ENCODE measurements around the gene GCGR. TPM values are rescaled to one million over a fixed set of nuclear protein-coding genes. Genes with fewer than 3 reads are reported as not detected.

The GCGR gene
- total RNA-seq, 4 donors from 2014 or later, result not detected

DNA sequence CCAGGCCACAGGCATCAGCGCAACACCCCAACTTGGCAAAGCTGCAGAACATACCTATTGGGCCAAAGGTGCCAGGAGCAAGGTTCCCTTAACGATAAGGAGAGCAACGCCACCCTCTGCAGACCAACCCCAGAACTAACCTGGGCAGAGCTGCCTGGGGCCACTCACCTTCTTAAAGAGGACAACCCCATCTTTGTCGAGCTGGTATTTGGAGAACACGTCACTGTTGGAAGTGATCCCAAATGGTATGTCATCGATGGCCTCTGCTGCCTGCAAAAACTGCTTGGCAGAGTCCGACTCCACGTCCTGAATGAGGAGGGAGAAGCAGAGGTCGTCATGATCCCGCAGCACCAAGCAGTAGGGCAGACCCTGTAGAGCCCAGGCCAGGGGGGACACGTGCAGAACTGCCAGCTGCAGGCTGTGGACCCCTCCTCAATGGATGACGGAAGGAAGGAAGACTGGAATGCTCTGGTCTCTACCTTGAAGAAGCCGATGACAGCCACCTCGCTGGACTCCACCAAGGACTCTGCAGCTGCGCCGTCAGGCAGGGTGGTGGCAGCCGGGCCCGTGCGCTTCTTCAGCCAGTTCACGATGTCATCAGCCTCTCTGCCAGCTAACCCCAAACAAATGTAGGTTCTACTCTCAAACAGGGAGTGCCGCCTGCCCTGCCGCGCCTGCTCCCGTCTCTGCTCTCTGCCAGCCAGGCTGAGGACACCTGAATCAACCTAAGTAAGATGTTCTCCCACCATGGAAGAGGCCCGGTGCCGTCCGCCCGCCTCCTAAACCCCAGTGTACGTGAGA, 51.2 kb downstream of the GCGR start:
- no peak overlapping the region for H3K4me3 ChIP-seq
- H3K36me3 ChIP-seq, result peaks cover 29 to 90% (median 43%) of the 10 kb centered on the region in 3 donors
- intact Hi-C loops (cut with DNase I), result no loop called here
- WGBS, 2 donors, result 54 to 71% methylated on average over 11 to 26 of the region's 29 CpGs
- no peaks in the 10 kb centered on the region for H3K9me3 ChIP-seq
- no peaks in the 10 kb centered on the region for H3K27me3 ChIP-seq
- no peak for DNase-seq
- TF ChIP-seq POLR2A (IDR thresholded peaks at IDR 0.05), result no peak
- TF ChIP-seq, protein P1, sequence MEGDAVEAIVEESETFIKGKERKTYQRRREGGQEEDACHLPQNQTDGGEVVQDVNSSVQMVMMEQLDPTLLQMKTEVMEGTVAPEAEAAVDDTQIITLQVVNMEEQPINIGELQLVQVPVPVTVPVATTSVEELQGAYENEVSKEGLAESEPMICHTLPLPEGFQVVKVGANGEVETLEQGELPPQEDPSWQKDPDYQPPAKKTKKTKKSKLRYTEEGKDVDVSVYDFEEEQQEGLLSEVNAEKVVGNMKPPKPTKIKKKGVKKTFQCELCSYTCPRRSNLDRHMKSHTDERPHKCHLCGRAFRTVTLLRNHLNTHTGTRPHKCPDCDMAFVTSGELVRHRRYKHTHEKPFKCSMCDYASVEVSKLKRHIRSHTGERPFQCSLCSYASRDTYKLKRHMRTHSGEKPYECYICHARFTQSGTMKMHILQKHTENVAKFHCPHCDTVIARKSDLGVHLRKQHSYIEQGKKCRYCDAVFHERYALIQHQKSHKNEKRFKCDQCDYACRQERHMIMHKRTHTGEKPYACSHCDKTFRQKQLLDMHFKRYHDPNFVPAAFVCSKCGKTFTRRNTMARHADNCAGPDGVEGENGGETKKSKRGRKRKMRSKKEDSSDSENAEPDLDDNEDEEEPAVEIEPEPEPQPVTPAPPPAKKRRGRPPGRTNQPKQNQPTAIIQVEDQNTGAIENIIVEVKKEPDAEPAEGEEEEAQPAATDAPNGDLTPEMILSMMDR (IDR thresholded peaks at IDR 0.05), result peak in 5 of 6 experiments; percentile 8 to 44 (median 38)
- peaks cover 28 to 67% (median 43%) of the 10 kb centered on the region in 3 donors for H3K4me1 ChIP-seq
- peak overlapping the region; percentile 71 to 99 (median 76) for H3K27ac ChIP-seq

DNA sequence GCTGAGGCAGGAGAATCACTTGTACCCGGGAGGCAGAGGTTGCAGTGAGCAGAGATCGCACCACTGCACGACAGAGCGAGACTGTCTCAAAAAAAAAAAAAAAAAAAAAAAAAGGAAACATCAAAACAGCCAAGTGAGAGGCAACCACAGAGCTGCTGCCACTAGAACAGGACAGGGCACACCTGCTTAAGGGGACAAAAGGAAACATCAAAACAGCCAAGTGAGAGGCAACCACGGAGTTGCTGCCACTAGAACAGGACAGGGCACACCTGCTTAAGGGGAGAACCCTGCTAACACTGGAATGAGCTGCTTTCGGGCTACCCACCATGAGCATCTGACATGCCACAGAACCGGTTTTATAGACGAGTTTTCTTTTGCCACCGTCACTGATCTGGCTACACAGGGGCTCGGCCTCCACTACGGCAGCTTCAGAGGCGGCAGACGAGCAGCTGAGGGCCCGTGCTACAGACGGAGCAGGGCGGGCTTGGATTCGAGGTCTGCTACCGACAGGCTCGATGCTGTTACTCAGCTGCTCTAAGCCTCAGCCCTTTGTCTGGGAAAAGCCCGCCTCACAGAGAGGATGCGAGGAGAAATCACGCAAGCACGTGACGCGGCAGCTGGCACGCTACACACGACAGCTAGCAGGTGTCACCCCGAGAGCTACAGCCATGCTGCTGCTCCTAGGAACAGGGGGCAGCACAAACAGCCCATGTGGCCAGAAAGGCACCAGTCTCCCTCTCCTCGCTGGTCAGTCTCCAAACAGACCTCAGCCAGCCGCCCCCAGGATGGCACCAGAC, 54.4 kb downstream of the GCGR start:
- Histone ChIP-seq H3K4me3 (peak overlapping the region; percentile 69 to 95 (median 90)), H3K27ac (peak overlapping the region; percentile 92 to 99 (median 98)), H3K4me1 (peaks cover 40 to 85% (median 55%) of the 10 kb centered on the region in 3 donors), H3K9me3 (no peaks in the 10 kb centered on the region), H3K36me3 (peaks cover 11 to 62% (median 12%) of the 10 kb centered on the region in 3 donors), H3K27me3 (no peaks in the 10 kb centered on the region)
- TF ChIP-seq, protein P1 (IDR thresholded peaks at IDR 0.05), result no peak
- intact Hi-C loops (cut with DNase I), result no loop called here
- 45 to 51% methylated on average over 8 to 12 of the region's 30 CpGs for WGBS, 2 donors
- DNase-seq, result no peak

DNA sequence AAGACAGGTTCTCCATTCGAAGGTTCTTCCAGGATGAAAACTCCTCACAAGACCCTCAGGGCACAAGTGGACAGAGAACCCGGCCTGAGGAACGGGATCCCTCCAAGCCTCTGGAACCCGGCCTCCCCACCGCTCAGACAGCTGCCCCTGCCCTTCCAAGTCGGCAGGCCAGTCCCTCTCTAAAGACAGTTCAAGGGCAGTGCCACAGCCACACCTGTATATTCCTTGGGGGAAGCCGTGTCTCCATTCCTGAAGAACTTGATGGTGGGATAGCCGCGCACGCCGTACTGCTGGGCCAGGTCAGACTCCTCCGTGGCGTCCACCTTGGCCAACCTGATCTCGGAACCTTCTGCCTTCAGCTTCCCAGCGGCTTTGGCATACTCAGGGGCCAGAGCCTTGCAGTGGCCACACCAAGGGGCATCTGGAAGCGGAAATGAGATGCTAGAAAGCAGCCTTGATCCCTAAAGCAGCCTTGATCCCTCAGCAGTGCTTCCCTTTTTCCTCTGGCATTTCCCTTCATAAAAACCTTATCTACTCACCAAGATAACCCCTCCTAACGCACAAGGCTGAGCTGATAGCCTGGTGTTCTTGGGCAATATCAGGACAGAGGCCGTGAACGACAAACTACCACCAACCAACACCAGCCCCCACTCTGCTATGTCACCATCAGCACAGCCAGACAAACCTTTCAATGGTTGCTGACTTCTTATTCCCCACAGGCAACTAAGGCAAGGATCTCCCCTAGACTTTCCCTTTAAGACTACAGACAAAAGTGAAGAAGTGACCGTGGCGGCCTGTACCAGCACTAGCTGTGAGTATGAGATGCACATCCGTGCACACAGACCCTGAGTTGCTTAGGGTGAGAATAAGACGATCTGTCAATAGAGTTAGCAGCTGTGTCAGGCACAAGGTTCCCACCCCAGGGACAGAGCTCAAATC, 55.3 kb downstream of the GCGR start:
- H3K4me1 ChIP-seq, result peaks cover 39 to 88% (median 58%) of the 10 kb centered on the region in 3 donors

DNA sequence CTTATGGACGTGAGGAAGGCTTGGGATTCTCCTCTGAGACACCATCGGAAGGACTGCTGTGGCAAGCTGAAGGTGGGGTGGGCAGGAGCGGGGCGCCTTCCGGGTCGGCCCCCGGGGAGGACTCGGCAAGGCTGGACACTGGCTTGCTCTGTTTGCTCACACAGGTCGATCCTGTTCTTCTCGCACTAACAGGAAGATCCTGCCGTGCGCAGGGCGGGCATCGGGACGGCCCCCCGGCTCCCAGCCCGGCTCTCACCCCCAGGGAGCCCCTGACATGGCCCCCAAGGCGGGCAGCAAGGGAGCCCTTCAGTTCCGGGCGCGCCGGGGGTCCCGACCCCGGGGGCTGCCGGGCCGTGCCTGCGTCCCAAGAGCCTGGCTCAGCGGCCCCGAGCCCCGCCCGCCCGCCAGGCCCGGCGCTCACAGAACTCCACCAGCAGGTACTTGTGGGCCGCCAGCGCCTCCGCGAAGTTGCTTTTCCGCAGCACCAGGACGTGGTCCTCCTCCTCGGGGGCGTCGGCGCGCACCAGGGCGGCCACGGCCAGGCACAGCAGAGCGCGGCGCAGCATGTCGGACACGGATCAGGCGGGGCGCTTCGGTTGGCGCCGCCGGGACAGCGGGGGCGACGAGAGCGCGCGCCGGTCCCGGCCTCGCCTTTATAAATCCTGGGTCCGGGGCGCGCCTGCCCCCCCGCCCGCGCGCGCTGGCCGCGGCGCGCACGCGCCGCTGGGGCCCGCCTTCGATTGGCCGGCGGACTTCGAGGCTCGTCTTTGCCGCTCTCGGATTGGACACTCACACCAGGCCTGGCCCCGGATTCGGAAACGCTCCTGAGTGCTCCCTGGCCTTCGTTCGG, 56.2 kb downstream of the GCGR start, which contains the start of gene P4HB:
P4HB (minus strand) TSS at position 630 of the 850 bp plus-strand sequence; CDS start at position 566, 64 bp downstream.
- H3K36me3 ChIP-seq, result peaks cover 0 to 53% (median 0%) of the 10 kb centered on the region in 3 donors
- intact Hi-C loops (cut with DNase I), result no loop called here

More for the DNA sequence above, 55.3 kb downstream of the GCGR start:
- DNase-seq, result no peak
- H3K4me3 ChIP-seq, result peak overlapping the region; percentile 69 to 95 (median 90)
- H3K27me3 ChIP-seq, result no peaks in the 10 kb centered on the region
- 27 to 50% methylated on average over 8 to 14 of the region's 23 CpGs for WGBS, 2 donors
- peaks cover 2 to 62% (median 3%) of the 10 kb centered on the region in 3 donors for H3K36me3 ChIP-seq
- intact Hi-C loops (cut with DNase I), result no loop called here
- H3K9me3 ChIP-seq, result no peaks in the 10 kb centered on the region
- H3K27ac ChIP-seq, result peak overlapping the region; percentile 92 to 99 (median 98)
- TF ChIP-seq, protein P1 (IDR thresholded peaks at IDR 0.05), result no peak
- no peak for TF ChIP-seq POLR2A (IDR thresholded peaks at IDR 0.05)

More for the DNA sequence above, 56.2 kb downstream of the GCGR start, which contains the start of gene P4HB:
- TF ChIP-seq, protein P1 (IDR thresholded peaks at IDR 0.05), result no peak
- TF ChIP-seq POLR2A (IDR thresholded peaks at IDR 0.05), result peak in 2 of 4 donors; percentile 86 to 90
- DNase-seq, result no peak
- H3K27ac ChIP-seq, result peak within 1 kb of the TSS; percentile 99 to 100 (median 99)
- H3K27me3 ChIP-seq, result no peaks in the 10 kb centered on the region
- 0 to 2% methylated on average over 9 to 17 of the region's 95 CpGs for WGBS, 2 donors
- peaks cover 34 to 85% (median 52%) of the 10 kb centered on the region in 3 donors for H3K4me1 ChIP-seq
- H3K4me3 ChIP-seq, result peak within 1 kb of the TSS; percentile 88 to 97 (median 94)
- H3K9me3 ChIP-seq, result no peaks in the 10 kb centered on the region

Measured in esophagus squamous epithelium (tissue), 5 donors.